ENCODE measurements around the gene LRRC34. TPM values are rescaled to one million over a fixed set of nuclear protein-coding genes. Genes with fewer than 3 reads are reported as not detected.

The LRRC34 gene
- total and polyA plus RNA-seq, 2 of the 8 experiments (the other 6 are each of a cell fraction or from before 2014, with no cell fraction given), result 3.3 to 4.1 TPM

DNA sequence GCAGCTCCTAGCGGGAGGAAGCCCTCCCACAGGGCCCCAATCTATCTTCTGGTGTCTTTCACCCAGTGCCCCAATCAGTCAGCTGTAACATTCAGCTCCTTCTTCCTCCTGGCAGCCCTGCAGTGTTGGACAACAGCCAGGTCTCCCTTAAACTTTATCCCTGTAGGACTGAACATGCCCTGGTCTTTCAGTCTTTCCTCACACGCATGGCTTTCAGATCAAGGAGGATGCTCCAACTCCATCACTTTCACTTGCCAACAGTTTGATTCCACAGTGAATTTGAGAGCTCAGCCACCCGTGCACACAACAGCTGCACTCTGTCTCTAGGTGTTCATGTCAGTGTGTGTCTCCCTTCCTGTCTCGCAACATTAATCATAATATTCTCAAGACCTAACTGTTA lies 28.5 kb upstream of the LRRC34 start:
- H3K36me3 ChIP-seq (ENCODE audit: control insufficient read depth in 2 of 4, insufficient read depth in 4 of 4, low read length in 3 of 4), result no peaks in the 10 kb centered on the region
- H2BK15ac ChIP-seq (ENCODE audit: low read length), result no peak overlapping the region
- 93% methylated on average over 4 of the region's 4 CpGs; no CpG with 5 or more reads in 1 of the 2 experiments for WGBS, 2 experiments (ENCODE audit: extremely low coverage in 1 of 2, insufficient coverage in 1 of 2, insufficient read length in 1 of 2, insufficient replicate concordance in 2 of 2, low coverage in 1 of 2, low lambda C conversion rate in 2 of 2, missing lambda C conversion rate in 1 of 2)
- no peaks in the 10 kb centered on the region for H3K79me1 ChIP-seq (ENCODE audit: low read depth, low read length)
- no peak overlapping the region for H2BK5ac ChIP-seq (ENCODE audit: low read depth, low read length)
- TF ChIP-seq JUN (IDR thresholded peaks at IDR 0.05; ENCODE audit: low read depth, low read length) (no peak), ASH2L (IDR thresholded peaks at IDR 0.05; ENCODE audit: low read length) (no peak), JUND (IDR thresholded peaks at IDR 0.05; ENCODE audit: low read length) (no peak), TBP (IDR thresholded peaks at IDR 0.05; ENCODE audit: low read depth, low read length) (no peak), POLR2AphosphoS5 (IDR thresholded peaks at IDR 0.05; ENCODE audit: low read depth, low read length) (no peak), NANOG (IDR thresholded peaks at IDR 0.05; ENCODE audit: insufficient read depth, low read depth, low read length, poor library complexity, severe bottlenecking) (no peak), CBX5 (IDR thresholded peaks at IDR 0.05; ENCODE audit: low read depth, low read length) (no peak), CREB1 (IDR thresholded peaks at IDR 0.05) (no peak), FOSL1 (IDR thresholded peaks at IDR 0.05; ENCODE audit: insufficient read depth, low read depth, low read length) (no peak), MAFK (IDR thresholded peaks at IDR 0.05; ENCODE audit: low read depth, low read length) (no peak), GTF2F1 (IDR thresholded peaks at IDR 0.05; ENCODE audit: borderline replicate concordance, low read depth, low read length) (no peak), POU5F1 (IDR thresholded peaks at IDR 0.05; ENCODE audit: low read depth, low read length) (no peak), CTBP2 (IDR thresholded peaks at IDR 0.05; ENCODE audit: borderline replicate concordance, insufficient read depth, insufficient read length, low read length) (no peak), SAP30 (IDR thresholded peaks at IDR 0.05; ENCODE audit: insufficient read depth, insufficient replicate concordance, low read length) (no peak)
- TF ChIP-seq, protein P1, sequence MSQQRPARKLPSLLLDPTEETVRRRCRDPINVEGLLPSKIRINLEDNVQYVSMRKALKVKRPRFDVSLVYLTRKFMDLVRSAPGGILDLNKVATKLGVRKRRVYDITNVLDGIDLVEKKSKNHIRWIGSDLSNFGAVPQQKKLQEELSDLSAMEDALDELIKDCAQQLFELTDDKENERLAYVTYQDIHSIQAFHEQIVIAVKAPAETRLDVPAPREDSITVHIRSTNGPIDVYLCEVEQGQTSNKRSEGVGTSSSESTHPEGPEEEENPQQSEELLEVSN (IDR thresholded peaks at IDR 0.05), result no peak
- no peaks in the 10 kb centered on the region for H4K20me1 ChIP-seq (replicated peaks in 1 of 2; ENCODE audit: control insufficient read depth in 1 of 2, insufficient read depth in 2 of 2, low read length in 2 of 2)
- H3K79me2 ChIP-seq (ENCODE audit: control insufficient read depth in 1 of 2, insufficient read depth in 2 of 2, low read length in 2 of 2), result no peaks in the 10 kb centered on the region
- no peaks in the 10 kb centered on the region for H3K23me2 ChIP-seq (ENCODE audit: low read depth, low read length)
- no peak for FAIRE-seq
- no peak overlapping the region for H3K9ac ChIP-seq (replicated peaks in 1 of 4; ENCODE audit: extremely low read depth in 1 of 4, low read depth in 3 of 4, low read length in 3 of 4)
- no peak overlapping the region for H4K91ac ChIP-seq (replicated peaks; ENCODE audit: insufficient read length, low read length)
- H3K27ac ChIP-seq (ENCODE audit: low read depth, low read length), result no peak overlapping the region
- H3K4me2 ChIP-seq (ENCODE audit: insufficient read depth in 1 of 2, low read depth in 2 of 2, low read length in 2 of 2), result no peak overlapping the region
- H3K14ac ChIP-seq (ENCODE audit: insufficient read length), result no peak overlapping the region
- peak overlapping the region; percentile 79; the same call in 1 of the 2 replicates for H2AFZ ChIP-seq (ENCODE audit: low read length)
- no peak overlapping the region for H2BK12ac ChIP-seq (ENCODE audit: low read depth, low read length)
- POLR2A ChIA-PET (ENCODE audit: partially characterized antibody), result no interaction called here
- no peak overlapping the region for H2BK20ac ChIP-seq (ENCODE audit: low read length)
- H3K4me1 ChIP-seq (replicated peaks in 1 of 4; ENCODE audit: control insufficient read depth in 3 of 4, insufficient read depth in 4 of 4, low read length in 3 of 4), result no peaks in the 10 kb centered on the region
- CTCF ChIA-PET (ENCODE audit: partially characterized antibody), result no interaction called here
- H4K8ac ChIP-seq (ENCODE audit: extremely low read depth, insufficient read depth, low read length), result no peak overlapping the region
- no peak overlapping the region for H3K4ac ChIP-seq (replicated peaks; ENCODE audit: insufficient read length, low read depth, low read length)
- H3K23ac ChIP-seq (ENCODE audit: insufficient read length), result no peak overlapping the region
- H2AK5ac ChIP-seq (ENCODE audit: low read depth, low read length), result no peak overlapping the region
- DNase-seq (ENCODE audit: low read depth in 1 of 2, low spot score in 2 of 2), result no peak
- H3K4me3 ChIP-seq (ENCODE audit: extremely low read depth in 1 of 4, insufficient read depth in 2 of 4, low read depth in 3 of 4, low read length in 4 of 4), result no peak overlapping the region
- no peak overlapping the region for H3K56ac ChIP-seq (replicated peaks; ENCODE audit: insufficient read length, low read depth, low read length)
- H3K9me3 ChIP-seq (ENCODE audit: insufficient read depth in 2 of 2, low read depth in 1 of 2, low read length in 1 of 2), result no peaks in the 10 kb centered on the region
- H4K5ac ChIP-seq (ENCODE audit: insufficient read length, low read depth, low read length), result no peak overlapping the region
- H3K18ac ChIP-seq (ENCODE audit: extremely low read depth, low read length), result no peak overlapping the region
- no peaks in the 10 kb centered on the region for H3K27me3 ChIP-seq (replicated peaks in 1 of 4; ENCODE audit: control insufficient read depth in 3 of 4, extremely low read depth in 1 of 4, insufficient read depth in 3 of 4, low read length in 3 of 4)
- H2BK120ac ChIP-seq (replicated peaks; ENCODE audit: low read depth, low read length), result no peak overlapping the region

Measured in H1 (cell line).